NCI-H345 (cell line): Measurements from ENCODE around the gene CACNA2D1.
A peak's percentile ranks its signal among the peaks of the same experiment; 100 is the strongest.

Experiments
- DNase-seq: peaks from one replicate; lab custom pipeline; 2025; lab: John Stamatoyannopoulos, UW

The CACNA2D1 gene

DNA sequence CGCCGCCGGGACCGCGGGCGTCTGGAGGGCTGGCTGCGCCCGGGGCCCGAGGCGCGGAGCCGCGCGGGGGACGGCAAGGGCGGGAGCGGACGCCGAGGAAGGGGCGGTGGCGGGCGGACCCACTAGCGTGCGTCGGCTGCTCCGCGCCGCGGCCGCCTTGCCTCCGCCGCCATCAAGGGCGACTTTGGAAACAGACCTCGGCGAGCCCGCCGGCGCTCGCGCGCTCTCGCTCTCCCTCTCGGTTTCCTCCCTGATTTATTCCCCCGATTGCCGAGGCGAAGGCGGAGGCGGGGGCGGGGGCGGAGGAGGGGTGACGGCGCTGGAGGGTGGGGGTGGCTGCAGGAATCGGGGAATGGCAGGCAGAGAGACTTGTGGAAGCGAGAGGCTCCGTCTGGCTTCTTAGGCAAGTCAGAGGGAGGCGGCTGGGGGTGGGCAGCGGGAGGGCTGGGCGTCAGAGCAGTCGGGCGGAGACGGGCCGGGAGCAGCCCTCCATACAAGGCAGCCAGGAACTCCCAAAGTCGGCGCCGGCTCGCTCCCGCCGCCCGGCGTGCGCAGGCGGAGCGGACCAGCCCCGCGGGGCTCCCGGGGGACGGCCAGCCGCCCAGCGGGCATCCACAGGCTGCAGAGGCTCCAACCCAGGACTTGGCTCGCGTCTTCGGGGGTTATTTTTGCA is at the start of gene CACNA2D1:
TSS of gene CACNA2D1 (minus strand) at position 231 of the 673 bp plus-strand sequence.
- DNase-seq: peak; percentile 94

- no peak for DNase-seq
Measured at GRCh38 chr7:82481499-82482097, 38.0 kb upstream of the CACNA2D1 start.

GRCh38 chr7:82477733-82478515 is 34.3 kb upstream of the CACNA2D1 start:
- DNase-seq: no peak

DNA sequence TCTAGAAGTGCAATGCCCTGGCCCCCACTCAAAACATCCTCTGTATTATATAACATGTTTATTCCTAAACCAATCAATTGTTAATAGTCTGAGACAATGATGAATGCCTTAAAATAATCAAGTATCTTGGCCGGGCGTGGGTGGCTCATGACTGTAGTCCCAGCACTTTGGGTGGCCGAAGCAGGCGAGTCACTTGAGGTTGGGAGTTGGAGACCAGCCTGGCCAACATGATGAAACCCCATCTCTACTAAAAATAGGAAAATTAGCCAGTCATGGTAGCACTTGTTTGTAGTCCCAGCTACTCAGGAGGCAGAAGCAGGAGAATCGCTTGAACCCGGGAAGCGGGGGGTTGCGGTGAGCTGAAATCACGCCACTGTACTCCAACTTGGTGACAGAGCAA is 29.4 kb upstream of the CACNA2D1 start:
- DNase-seq: no peak

- DNase-seq: no peak
Measured at GRCh38 chr7:82471351-82472020, 27.9 kb upstream of the CACNA2D1 start.

GRCh38 chr7:82469207-82469606 is 25.6 kb upstream of the CACNA2D1 start:
- no peak for DNase-seq

GRCh38 chr7:82468435-82468834 is 24.9 kb upstream of the CACNA2D1 start:
- no peak for DNase-seq

DNA sequence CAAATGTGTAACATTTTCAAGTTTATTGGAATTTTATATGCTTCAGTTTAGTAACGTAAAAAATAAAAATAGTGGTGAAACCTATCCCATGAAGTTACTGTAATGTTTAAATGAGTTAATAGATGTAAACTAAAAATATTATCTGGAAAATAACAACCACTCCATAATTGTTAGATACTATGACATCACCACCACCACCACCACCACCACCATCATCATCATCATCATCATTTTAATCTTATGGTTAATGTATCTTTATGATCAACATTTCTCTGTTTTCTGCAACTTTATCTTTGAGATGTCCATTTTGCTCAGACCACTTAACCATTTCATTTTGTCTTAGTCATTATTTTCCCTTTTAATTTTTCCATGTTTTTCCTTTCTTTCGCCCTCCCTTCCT is 23.4 kb upstream of the CACNA2D1 start:
- no peak for DNase-seq

DNA sequence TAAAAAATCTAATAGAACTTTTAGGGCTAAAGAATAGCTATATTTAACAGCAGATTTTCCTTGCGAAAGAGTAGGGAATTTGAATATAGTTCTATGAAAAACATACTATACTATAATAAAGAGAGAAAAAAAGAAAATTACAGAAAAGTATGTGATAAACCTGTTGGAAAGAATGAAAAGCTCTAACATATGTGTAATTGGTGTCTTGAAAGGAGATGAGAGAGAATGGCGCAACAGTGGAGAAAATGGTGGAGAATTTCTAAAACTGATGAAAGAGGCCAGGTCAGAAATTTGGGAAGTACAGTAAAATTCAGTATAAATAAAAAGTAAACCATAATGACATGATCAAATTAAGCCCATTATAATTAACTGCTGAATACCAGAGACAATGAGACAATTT is 20.8 kb upstream of the CACNA2D1 start:
- no peak for DNase-seq

GRCh38 chr7:82455295-82455694 is 11.7 kb upstream of the CACNA2D1 start:
- no peak for DNase-seq

- DNase-seq: no peak
Measured at GRCh38 chr7:82450759-82451158, 7.2 kb upstream of the CACNA2D1 start.

GRCh38 chr7:82449910-82450309 is 6.3 kb upstream of the CACNA2D1 start:
- DNase-seq: no peak

- no peak for DNase-seq
Measured at GRCh38 chr7:82446897-82447296, 3.3 kb upstream of the CACNA2D1 start.

DNA sequence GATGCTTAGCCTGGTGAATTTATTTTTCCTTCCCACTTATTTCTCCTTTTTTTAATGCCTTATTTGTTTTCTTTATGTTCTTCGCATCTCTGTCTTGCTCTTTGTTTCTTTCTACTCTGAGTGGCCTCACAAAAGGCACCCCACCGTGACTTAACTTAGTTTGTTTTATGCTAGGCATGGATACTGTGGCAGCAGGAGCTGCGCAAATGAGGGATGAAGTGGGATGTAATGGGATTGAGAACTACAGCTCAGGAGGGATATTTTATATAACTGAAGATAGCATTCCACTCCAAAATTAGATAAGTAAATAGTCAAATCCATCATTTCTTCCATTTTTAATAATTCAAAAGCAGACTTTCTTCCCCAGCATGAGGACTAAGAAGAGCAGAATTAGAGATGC is 1.7 kb upstream of the CACNA2D1 start:
- DNase-seq: peak; percentile 76

- DNase-seq: peak; percentile 94
Measured at GRCh38 chr7:82444220-82444909, 788 bp upstream of the CACNA2D1 start.

DNA sequence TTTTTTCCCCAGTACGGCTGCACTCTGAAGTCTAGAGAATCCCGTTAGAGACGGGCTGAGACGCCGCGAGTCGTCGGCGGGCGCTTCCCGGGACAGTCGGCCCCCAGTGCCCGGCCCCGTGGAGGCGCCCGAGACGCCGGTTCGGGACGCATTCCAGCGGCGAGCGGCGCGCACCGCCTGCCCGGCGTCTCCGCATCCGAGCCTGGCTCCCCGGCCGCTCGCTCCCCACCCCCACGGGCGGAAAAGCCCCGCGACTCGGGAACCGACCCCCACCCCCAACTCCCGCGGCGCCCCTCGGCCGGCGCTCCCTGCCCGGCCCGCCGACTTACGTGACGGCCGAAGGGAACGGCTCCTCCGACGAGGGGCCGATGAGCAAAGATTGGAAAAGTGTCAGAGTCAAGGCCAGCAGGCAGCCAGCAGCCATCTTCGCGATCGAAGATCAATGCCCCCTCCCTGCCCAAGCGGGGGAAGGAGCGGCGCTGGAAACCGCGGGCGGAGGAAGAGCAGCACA is 486 bp downstream of the CACNA2D1 start:
- DNase-seq: peak; percentile 73

GRCh38 chr7:82442492-82443035 is 1.0 kb downstream of the CACNA2D1 start:
- DNase-seq: peak; percentile 55

GRCh38 chr7:82441669-82442478 is 1.7 kb downstream of the CACNA2D1 start:
- peak; percentile 41 for DNase-seq

- DNase-seq: no peak
Measured at GRCh38 chr7:82438521-82438920, 5.1 kb downstream of the CACNA2D1 start.

- DNase-seq: no peak
Measured at GRCh38 chr7:82435769-82436168, 7.8 kb downstream of the CACNA2D1 start.
